ENCODE results near the gene NIFK. TPM values are rescaled to one million over a fixed set of nuclear protein-coding genes. Genes with fewer than 3 reads are reported as not detected.

NIFK gene
- total and polyA plus RNA-seq, 2 donors (not counting 1 experiment from before 2014, with no cell fraction given) = 9.2 to 56.3 TPM

- H3K9me3 ChIP-seq (ENCODE audit: control extremely low read depth in 1 of 3, control insufficient read depth in 2 of 3, insufficient read depth in 1 of 3, low read length in 2 of 3) = peaks cover 0 to 3% (median 0%) of the 10 kb centered on the region in 3 donors
- ATAC-seq (ENCODE audit: low read depth) (no peak), DNase-seq (no peak)
- intact Hi-C loops (cut with micrococcal nuclease) = no loop called here
- no peak overlapping the region for H3K4me3 ChIP-seq (ENCODE audit: control extremely low read depth in 1 of 5, extremely low read depth in 1 of 5, insufficient read depth in 1 of 5, low read depth in 2 of 5, low read length in 4 of 5)
- no peaks in the 10 kb centered on the region for H3K9me3 Mint-ChIP-seq (ENCODE audit: insufficient read depth)
- H3K4me3 Mint-ChIP-seq = no peak overlapping the region
- TF ChIP-seq CTCF (IDR thresholded peaks at IDR 0.05) (no peak), EZH2 (IDR thresholded peaks at IDR 0.05; ENCODE audit: borderline replicate concordance, insufficient read depth, low read depth, low read length, poor library complexity, severe bottlenecking) (no peak)
- no peaks in the 10 kb centered on the region for H3K27me3 ChIP-seq (replicated peaks in 1 of 4; ENCODE audit: control extremely low read depth in 1 of 4, control insufficient read depth in 3 of 4, insufficient read depth in 4 of 4, low read length in 3 of 4)
- ChIA-PET POLR2A (no interaction called here), CTCF (no interaction called here)
- no peak overlapping the region for H2AFZ ChIP-seq (ENCODE audit: insufficient read depth, low read depth, low read length, poor library complexity, severe bottlenecking)
- H3K4me1 ChIP-seq (ENCODE audit: control insufficient read depth in 2 of 2, insufficient read depth in 2 of 2, low read length in 2 of 2) = no peaks in the 10 kb centered on the region
- H3K27ac ChIP-seq (ENCODE audit: low read length in 2 of 2) = no peak overlapping the region
- H3K27me3 Mint-ChIP-seq = no peaks in the 10 kb centered on the region
- WGBS (ENCODE audit: insufficient coverage) = 100% methylated on average over 3 of the region's 6 CpGs
- H3K4me1 Mint-ChIP-seq = no peaks in the 10 kb centered on the region
- no peaks in the 10 kb centered on the region for H3K36me3 ChIP-seq (replicated peaks in 1 of 2; ENCODE audit: control extremely low read depth in 1 of 2, control insufficient read depth in 1 of 2, extremely low read depth in 1 of 2, insufficient read depth in 2 of 2, low read length in 1 of 2)
- no peak overlapping the region for H3K4me2 ChIP-seq (replicated peaks; ENCODE audit: low read depth, low read length, poor library complexity, severe bottlenecking)
- no peaks in the 10 kb centered on the region for H4K20me1 ChIP-seq (ENCODE audit: control insufficient read depth, insufficient read depth, low read length, poor library complexity, severe bottlenecking)
- H3K9ac ChIP-seq (ENCODE audit: low read length) = no peak overlapping the region
- no peaks in the 10 kb centered on the region for H3K79me2 ChIP-seq (ENCODE audit: control insufficient read depth, insufficient read depth, low read length)
- no peak overlapping the region for H3K27ac Mint-ChIP-seq
These were observed 46.6 kb downstream of the NIFK start for GRCh38 chr2:121690095-121690494.

GRCh38 chr2:121689356-121689755, 47.3 kb downstream of the NIFK start:
- no peak overlapping the region for H3K4me3 Mint-ChIP-seq

More at GRCh38 chr2:121689356-121689755, 47.3 kb downstream of the NIFK start:
- Mint-ChIP-seq H3K27me3 (no peaks in the 10 kb centered on the region), H3K9me3 (ENCODE audit: insufficient read depth) (no peaks in the 10 kb centered on the region), H3K27ac (no peak overlapping the region), H3K4me1 (no peaks in the 10 kb centered on the region)
- Histone ChIP-seq H3K4me2 (replicated peaks; ENCODE audit: low read depth, low read length, poor library complexity, severe bottlenecking) (no peak overlapping the region), H2AFZ (ENCODE audit: insufficient read depth, low read depth, low read length, poor library complexity, severe bottlenecking) (no peak overlapping the region), H3K9ac (ENCODE audit: low read length) (no peak overlapping the region), H3K4me3 (ENCODE audit: control extremely low read depth in 1 of 5, extremely low read depth in 1 of 5, insufficient read depth in 1 of 5, low read depth in 2 of 5, low read length in 4 of 5) (no peak overlapping the region), H3K9me3 (ENCODE audit: control extremely low read depth in 1 of 3, control insufficient read depth in 2 of 3, insufficient read depth in 1 of 3, low read length in 2 of 3) (peaks cover 0 to 7% (median 0%) of the 10 kb centered on the region in 3 donors), H3K36me3 (replicated peaks in 1 of 2; ENCODE audit: control extremely low read depth in 1 of 2, control insufficient read depth in 1 of 2, extremely low read depth in 1 of 2, insufficient read depth in 2 of 2, low read length in 1 of 2) (no peaks in the 10 kb centered on the region), H3K79me2 (ENCODE audit: control insufficient read depth, insufficient read depth, low read length) (no peaks in the 10 kb centered on the region), H3K4me1 (ENCODE audit: control insufficient read depth in 2 of 2, insufficient read depth in 2 of 2, low read length in 2 of 2) (no peaks in the 10 kb centered on the region), H3K27ac (ENCODE audit: low read length in 2 of 2) (no peak overlapping the region), H4K20me1 (ENCODE audit: control insufficient read depth, insufficient read depth, low read length, poor library complexity, severe bottlenecking) (no peaks in the 10 kb centered on the region), H3K27me3 (replicated peaks in 1 of 4; ENCODE audit: control extremely low read depth in 1 of 4, control insufficient read depth in 3 of 4, insufficient read depth in 4 of 4, low read length in 3 of 4) (no peaks in the 10 kb centered on the region)
- ATAC-seq (ENCODE audit: low read depth) (no peak), DNase-seq (no peak)
- intact Hi-C loops (cut with micrococcal nuclease) = no loop called here
- WGBS (ENCODE audit: insufficient coverage) = 94% methylated on average over 3 of the region's 4 CpGs
- CTCF ChIA-PET = interaction anchor here (0.9 kb wide), 1 partner anchor 11 kb away, joined by 3 read pairs; no protein-coding TSS in a partner anchor
- TF ChIP-seq EZH2 (IDR thresholded peaks at IDR 0.05; ENCODE audit: borderline replicate concordance, insufficient read depth, low read depth, low read length, poor library complexity, severe bottlenecking) (no peak), CTCF (IDR thresholded peaks at IDR 0.05) (no peak)
- POLR2A ChIA-PET = no interaction called here
